GM18498 (cell line): ENCODE results near the gene MSRB1.
"Not testable (repeated sequence)": the region's sequence is repeated elsewhere in the genome, so short reads cannot be mapped to it uniquely, and the experiment has no call there.

Experiments
- ATAC-seq: cut with Tn5 transposase; IDR thresholded peaks from one replicate; pipeline ENCODE4 v1.9.1; 2021; ENCODE audit warnings: mild to moderate bottlenecking, moderate library complexity; ENCODE audit not compliant: unreplicated experiment

The MSRB1 gene

GRCh38 chr16:1962161-1963153 is 19.5 kb upstream of the MSRB1 start:
- not testable (repeated sequence) for ATAC-seq

- ATAC-seq = no peak
Observed at GRCh38 chr16:1961651-1962067, 18.7 kb upstream of the MSRB1 start.

- ATAC-seq = no peak
Observed at GRCh38 chr16:1960665-1961630, 17.9 kb upstream of the MSRB1 start.

- ATAC-seq = peak; percentile 67
Observed at GRCh38 chr16:1959269-1960039, 16.5 kb upstream of the MSRB1 start, which contains the start of gene NDUFB10. Gene NDUFB10 (plus strand): TSS chr16:1959538. CDS start chr16:1959625, 87 bp downstream.

GRCh38 chr16:1958715-1959268 is 15.8 kb upstream of the MSRB1 start:
- no peak for ATAC-seq

- not testable (repeated sequence) for ATAC-seq
Observed at GRCh38 chr16:1958143-1958491, 15.1 kb upstream of the MSRB1 start.

- not testable (repeated sequence) for ATAC-seq
Observed at GRCh38 chr16:1957434-1958142, 14.6 kb upstream of the MSRB1 start.

- no peak for ATAC-seq
Observed at GRCh38 chr16:1953734-1954133, 10.7 kb upstream of the MSRB1 start.

- ATAC-seq = no peak
Observed at GRCh38 chr16:1950559-1950958, 7.6 kb upstream of the MSRB1 start.

GRCh38 chr16:1950047-1950446 is 7.0 kb upstream of the MSRB1 start:
- ATAC-seq = no peak

- ATAC-seq = no peak
Observed at GRCh38 chr16:1949507-1949906, 6.5 kb upstream of the MSRB1 start.

- ATAC-seq = no peak
Observed at GRCh38 chr16:1947369-1947670, 4.3 kb upstream of the MSRB1 start.

GRCh38 chr16:1946495-1947368 is 3.7 kb upstream of the MSRB1 start:
- no peak for ATAC-seq

GRCh38 chr16:1945559-1946391 is 2.8 kb upstream of the MSRB1 start:
- no peak for ATAC-seq

- ATAC-seq = no peak
Observed at GRCh38 chr16:1944612-1945199, 1.7 kb upstream of the MSRB1 start.

- no peak for ATAC-seq
Observed at GRCh38 chr16:1942047-1942809, 771 bp downstream of the MSRB1 start.
